HepG2 (cell line): ENCODE data around the gene MORN5. TPM values are rescaled to one million over a fixed set of nuclear protein-coding genes. Genes with fewer than 3 reads are reported as not detected.

Experiments
- ATAC-seq: fragments of 200-7000 bp; cut with Tn5 transposase; 3 replicates; pipeline ENCODE4 v1.9.1; 2020; ENCODE audit warnings: mild to moderate bottlenecking, moderate library complexity
- BruUV-seq: library from RNA; stranded (reverse); fragments of 400-500 nt; replicated peaks from 2 replicates; lab custom pipeline; 2021; lab: Mats Ljungman, UMichigan
- CTCF ChIA-PET: fragments of 300-600 bp; formaldehyde crosslinking; extraction: SDS; loops from one replicate; lab custom pipeline; 2021; ENCODE audit warnings: low total read pairs, inconsistent platforms, low intra/inter-chr PET ratio; lab: Yijun Ruan, JAX
- POLR2A ChIA-PET: fragments of 350-600 bp; sonication (Branson Sonifier 250); formaldehyde crosslinking; loops from one replicate; lab custom pipeline; 2020; ENCODE audit warnings: antibody characterized with exemption, inconsistent platforms; lab: Yijun Ruan, JAX
- DNase-seq: peaks from one replicate; pipeline ENCODE4 v3.0.0-alpha.2; 2015; ENCODE audit warnings: low spot score
- FAIRE-seq: peaks from 3 replicates; lab custom pipeline; 2011; peaks lifted over from hg19 to GRCh38; lab: Jason Lieb, UNC
- H2AFZ ChIP-seq: one replicate; pipeline ENCODE4 v1.6.1; 2011; ENCODE audit warnings: low read length, inconsistent platforms
- H3K27ac ChIP-seq: fragments of 300-600 bp; 3 replicates; pipeline ENCODE4 v1.8.0; 2011; ENCODE audit warnings: mixed run types, mild to moderate bottlenecking, mixed read lengths, low read length, inconsistent platforms; ENCODE audit not compliant: insufficient read depth; ENCODE audit errors: extremely low read length
- H3K27me3 ChIP-seq, 2 experiments: fragments of 200-600 bp in 1 of 2; 2 replicates in 1 of 2; 3 replicates in 1 of 2; pipeline versions ENCODE4 v1.6.0 to v1.8.0; 2011; ENCODE audit warnings: low read length in 2 of 2, mild to moderate bottlenecking in 2 of 2, moderate library complexity in 2 of 2, inconsistent platforms in 1 of 2; ENCODE audit not compliant: insufficient read depth in 2 of 2, control insufficient read depth in 1 of 2
- H3K36me3 ChIP-seq, 2 experiments: fragments of 200-600 bp in 1 of 2; replicated peaks in 1 of 2; 2 replicates in 1 of 2; 3 replicates in 1 of 2; pipeline versions ENCODE4 v1.5.1 to v1.8.0; 2011; ENCODE audit warnings: low read length in 2 of 2, inconsistent platforms in 1 of 2; ENCODE audit not compliant: insufficient read depth in 2 of 2, control insufficient read depth in 1 of 2
- H3K4me1 ChIP-seq: 2 replicates; pipeline ENCODE4 v1.5.1; 2012; ENCODE audit warnings: low read length, inconsistent platforms; ENCODE audit not compliant: insufficient read depth
- H3K4me2 ChIP-seq: 2 replicates; pipeline ENCODE4 v1.6.0; 2011; ENCODE audit warnings: low read depth, low read length, inconsistent platforms
- H3K4me3 ChIP-seq, 3 experiments: fragments of 200-600 bp in 1 of 3; sonication (generic), shearing (Covaris generic) in 1 of 3; replicated peaks in 1 of 3; 2 replicates each; pipeline ENCODE4 v1.5.1; 2011 to 2016; ENCODE audit warnings: low read length in 3 of 3, inconsistent platforms in 2 of 3, low read depth in 2 of 3, mild to moderate bottlenecking in 2 of 3, control low read depth in 1 of 3, mixed read lengths in 1 of 3; ENCODE audit not compliant: insufficient read depth in 1 of 3
- H3K79me2 ChIP-seq: one replicate; pipeline ENCODE4 v1.6.1; 2011; ENCODE audit warnings: low read length, inconsistent platforms; ENCODE audit not compliant: insufficient read depth
- H3K9ac ChIP-seq: 2 replicates; pipeline ENCODE4 v1.6.0; 2011; ENCODE audit warnings: mild to moderate bottlenecking, low read depth, low read length, inconsistent platforms; ENCODE audit not compliant: insufficient read depth
- H3K9me3 ChIP-seq: 2 replicates; pipeline ENCODE4 v1.5.1; 2012; ENCODE audit warnings: mild to moderate bottlenecking, low read length
- H4K20me1 ChIP-seq: 2 replicates; pipeline ENCODE4 v1.6.0; 2011; ENCODE audit warnings: inconsistent platforms, mild to moderate bottlenecking, low read length, moderate library complexity; ENCODE audit not compliant: insufficient read depth
- ATM ChIP-seq: fragments of 450-650 bp; IDR thresholded peaks from 2 replicates; pipeline ENCODE4 v1.7.1; 2017; ENCODE audit warnings: mild to moderate bottlenecking, borderline replicate concordance
- MAFF ChIP-seq: IDR thresholded peaks from 2 replicates; pipeline ENCODE4 v1.6.1; 2011; ENCODE audit warnings: low read depth, low read length, improper control_type of control experiment
- MAFK ChIP-seq, 2 experiments: IDR thresholded peaks in 1 of 2; conservative IDR thresholded peaks in 1 of 2; 2 replicates each; pipeline ENCODE4 v1.6.1; 2011; ENCODE audit warnings: improper control_type of control experiment in 2 of 2, low read length in 2 of 2
- NRL ChIP-seq: sonication (generic); formaldehyde crosslinking; IDR thresholded peaks from 2 replicates; pipeline ENCODE4 v1.5.0; 2020; ENCODE audit warnings: missing genetic modification reagents, mild to moderate bottlenecking, moderate library complexity, borderline replicate concordance
- USF2 ChIP-seq, 2 experiments: sonication (generic) in 1 of 2; formaldehyde crosslinking in 1 of 2; IDR thresholded peaks; 2 replicates each; pipeline versions ENCODE4 v1.5.1 to v1.6.1; 2011 to 2020; ENCODE audit warnings: borderline replicate concordance in 1 of 2, low read depth in 1 of 2, low read length in 1 of 2, mild to moderate bottlenecking in 1 of 2, missing genetic modification reagents in 1 of 2, moderate library complexity in 1 of 2
- ZNF20 ChIP-seq: sonication (generic); formaldehyde crosslinking; IDR thresholded peaks from 2 replicates; pipeline ENCODE4 v1.4.0; 2020; ENCODE audit warnings: mild to moderate bottlenecking, moderate library complexity, missing genetic modification reagents
- ZNF556 ChIP-seq: sonication (generic); formaldehyde crosslinking; IDR thresholded peaks from 2 replicates; pipeline ENCODE4 v1.4.0; 2020; ENCODE audit warnings: mild to moderate bottlenecking, missing genetic modification reagents, borderline replicate concordance
- ZNF768 ChIP-seq: sonication (generic); formaldehyde crosslinking; IDR thresholded peaks from 2 replicates; pipeline ENCODE4 v1.4.0; 2020; ENCODE audit warnings: missing genetic modification reagents
- WGBS: methylation state at CpG from one replicate; pipeline ENCODE4 v1.1.6; 2017; ENCODE audit warnings: low lambda C conversion rate; 5-methylcytosine and 5-hydroxymethylcytosine counted together
- in situ Hi-C: cut with HindIII; loops from 2 replicates; pipeline ENCODE4 v1.10.0; 2017; ENCODE audit warnings: low pct_unique_long_range_greater_than_20kb; ENCODE audit not compliant: extremely low pct_ligation_motif_present
- intact Hi-C: fragments of 100-400 bp; cut with micrococcal nuclease; formaldehyde crosslinking; loops from one replicate; pipeline ENCODE4 v1.10.0; 2022; ENCODE audit not compliant: unreplicated experiment
- polyA plus RNA-seq, 8 experiments: library from polyadenylated mRNA; depleted of rRNA in 3 of 8; stranded (reverse) in 7 of 8; unstranded in 1 of 8; fragments of >200 nt; fragmentation: Illumina TruSeq in 4 of 8; extraction: Trizol in 4 of 8; gene quantifications; 2 replicates each; pipeline versions ENCODE4 v1.2.1 to v1.2.3, GENCODE V29; 2011 to 2016; ENCODE audit warnings: low read depth in 4 of 8, missing spikeins in 1 of 8, mixed read lengths in 1 of 8; ENCODE audit not compliant: insufficient read depth in 1 of 8
- total RNA-seq, 5 experiments: library from RNA; depleted of rRNA; stranded (reverse); fragments of >200 nt; fragmentation: Illumina TruSeq; extraction: Trizol; gene quantifications; 2 replicates each; pipeline ENCODE4 v1.2.3, GENCODE V29; 2016; ENCODE audit warnings: low read depth in 1 of 5

The MORN5 gene
- total and polyA plus RNA-seq, 2 of the 13 experiments (the other 11 are each of a cell fraction or from before 2014, with no cell fraction given) = not detected

GRCh38 chr9:122204491-122204890 is 44.8 kb downstream of the MORN5 start:
- no peak for DNase-seq
- Histone ChIP-seq H3K4me2 (no peak overlapping the region), H3K4me1 (no peaks in the 10 kb centered on the region), H3K9me3 (no peaks in the 10 kb centered on the region), H4K20me1 (no peaks in the 10 kb centered on the region), H2AFZ (no peak overlapping the region), H3K27me3 (peaks cover 2 to 3% of the 10 kb centered on the region in 2 experiments; a peak in 1 of 5 replicates), H3K9ac (no peak overlapping the region), H3K4me3 (no peak overlapping the region), H3K36me3 (no peaks in the 10 kb centered on the region), H3K27ac (no peak overlapping the region), H3K79me2 (no peaks in the 10 kb centered on the region)
- TF ChIP-seq ZNF768 (peak; percentile 75; the same call in 1 of the 2 replicates), ATM (no peak)
- no TSS peak for BruUV-seq
- ChIA-PET POLR2A (no interaction called here), CTCF (no interaction called here)
- no peak for ATAC-seq
- WGBS = 89% methylated on average over 12 of the region's 12 CpGs
- in situ Hi-C loops = loop anchor here (5.0 kb wide), 1 partner anchor 62 kb away; no protein-coding TSS in a partner anchor
- FAIRE-seq = no peak
- intact Hi-C loops = no loop called here

- ChIA-PET POLR2A (no interaction called here), CTCF (no interaction called here)
- intact Hi-C loops = no loop called here
- Histone ChIP-seq H3K9ac (no peak overlapping the region), H3K4me3 (no peak overlapping the region), H3K4me1 (no peaks in the 10 kb centered on the region), H3K79me2 (no peaks in the 10 kb centered on the region), H3K27ac (no peak overlapping the region), H2AFZ (no peak overlapping the region), H4K20me1 (no peaks in the 10 kb centered on the region), H3K36me3 (no peaks in the 10 kb centered on the region), H3K4me2 (no peak overlapping the region), H3K27me3 (peaks cover 2 to 3% of the 10 kb centered on the region in 2 experiments; a peak in 1 of 5 replicates), H3K9me3 (no peaks in the 10 kb centered on the region)
- ATAC-seq (no peak), DNase-seq (no peak), FAIRE-seq (no peak)
- 77% methylated on average over 8 of the region's 8 CpGs for WGBS
- in situ Hi-C loops = no loop called here
- TF ChIP-seq USF2 (IDR thresholded peaks at IDR 0.05; ENCODE audit: low read depth, low read length) (no peak), USF2 (CRISPR knock-in tag; IDR thresholded peaks at IDR 0.05; ENCODE audit: borderline replicate concordance) (no peak), NRL (CRISPR knock-in tag) (no peak), MAFK (conservative IDR thresholded peaks at IDR 0.05 in 1 of 2, IDR thresholded peaks at IDR 0.05 in 1 of 2; ENCODE audit: low read length in 2 of 2) (0 out of 4 replicates have a peak, but pooled peaks have one; percentile 6 to 23), MAFF (0 out of 2 replicates have a peak, but pooled peaks have one; percentile 17), ZNF20 (CRISPR knock-in tag) (no peak), ZNF556 (CRISPR knock-in tag) (no peak)
- no TSS peak for BruUV-seq
These were observed 45.5 kb downstream of the MORN5 start for GRCh38 chr9:122205176-122205575.
